K562 (cell line): ENCODE results near the gene ZNF48. TPM values are rescaled to one million over a fixed set of nuclear protein-coding genes. Genes with fewer than 3 reads are reported as not detected.
A peak's percentile ranks its signal among the peaks of the same experiment; 100 is the strongest.
"Not testable (repeated sequence)": the region's sequence is repeated elsewhere in the genome, so short reads cannot be mapped to it uniquely, and the experiment has no call there.

Experiments
- ATAC-seq: fragments of 200-7000 bp; cut with Tn5 transposase; 3 replicates; pipeline ENCODE4 v1.9.1; 2020; ENCODE audit warnings: moderate library complexity
- BruUV-seq: library from RNA; stranded (reverse); fragments of 400-500 nt; replicated peaks from 2 replicates; lab custom pipeline; 2021; lab: Mats Ljungman, UMichigan
- CTCF ChIA-PET: fragments of 300-600 bp; formaldehyde crosslinking; extraction: SDS; loops from one replicate; lab custom pipeline; 2021; ENCODE audit warnings: low intra/inter-chr PET ratio; lab: Yijun Ruan, JAX
- POLR2A ChIA-PET: fragments of 300-600, 350-650 bp; sonication (Branson Sonifier 250); formaldehyde crosslinking; extraction: SDS; loops from one replicate; lab custom pipeline; 2021; ENCODE audit warnings: antibody characterized with exemption, inconsistent platforms; lab: Yijun Ruan, JAX
- DNase-seq, 4 experiments: peaks; one replicate each; pipeline versions ENCODE4 v3.0.0 to v3.0.0-alpha.2; 2011 to 2018; ENCODE audit warnings: low spot score in 3 of 4, mixed read lengths in 3 of 4; ENCODE audit errors: extremely low read depth in 1 of 4
- FAIRE-seq: peaks from 2 replicates; lab custom pipeline; 2011; peaks lifted over from hg19 to GRCh38; lab: Jason Lieb, UNC
- H2AFZ ChIP-seq: 2 replicates; pipeline ENCODE4 v1.6.0; 2011; ENCODE audit warnings: low read depth, low read length, control low read depth, inconsistent platforms
- H3K27ac ChIP-seq: fragments of 200-600 bp; 3 replicates; pipeline ENCODE4 v1.8.0; 2011; ENCODE audit warnings: low read depth, mild to moderate bottlenecking, control low read depth, inconsistent platforms, low read length, moderate library complexity, mixed read lengths; ENCODE audit errors: extremely low read depth
- H3K27me3 ChIP-seq, 2 experiments: fragments of 300-600 bp in 1 of 2; 2 replicates in 1 of 2; 3 replicates in 1 of 2; pipeline versions ENCODE4 v1.6.0 to v1.8.0; 2011; ENCODE audit warnings: inconsistent platforms in 2 of 2, low read length in 2 of 2, mild to moderate bottlenecking in 1 of 2, mixed read lengths in 1 of 2, moderate library complexity in 1 of 2; ENCODE audit not compliant: control insufficient read depth in 2 of 2, insufficient read depth in 2 of 2
- H3K36me3 ChIP-seq: fragments of 300-600 bp; 3 replicates; pipeline ENCODE4 v1.8.0; 2011; ENCODE audit warnings: mild to moderate bottlenecking, low read length, inconsistent platforms; ENCODE audit not compliant: control insufficient read depth, insufficient read depth
- H3K4me1 ChIP-seq, 2 experiments: fragments of 200-600 bp in 1 of 2; replicated peaks in 1 of 2; 2 replicates in 1 of 2; 3 replicates in 1 of 2; pipeline versions ENCODE4 v1.5.1 to v1.8.0; 2011; ENCODE audit warnings: inconsistent platforms in 2 of 2, low read length in 2 of 2, mild to moderate bottlenecking in 1 of 2, mixed read lengths in 1 of 2, moderate library complexity in 1 of 2; ENCODE audit not compliant: control insufficient read depth in 2 of 2, insufficient read depth in 2 of 2
- H3K4me2 ChIP-seq: 2 replicates; pipeline ENCODE4 v1.6.1; 2011; ENCODE audit warnings: low read length, control low read depth, inconsistent platforms, mixed read lengths; ENCODE audit not compliant: insufficient read depth
- H3K4me3 ChIP-seq: fragments of 200-600 bp; sonication (generic), shearing (Covaris generic); 2 replicates; pipeline ENCODE4 v1.5.1; 2016; ENCODE audit warnings: control low read depth, inconsistent platforms
- H3K79me2 ChIP-seq: fragments of 200-600 bp; 3 replicates; pipeline ENCODE4 v1.8.0; 2011; ENCODE audit warnings: low read length, inconsistent platforms; ENCODE audit not compliant: control insufficient read depth, insufficient read depth
- H3K9ac ChIP-seq, 2 experiments: 2 replicates each; pipeline versions ENCODE4 v1.6.0 to v1.6.1; 2011; ENCODE audit warnings: low read depth in 2 of 2, low read length in 2 of 2, control low read depth in 1 of 2, inconsistent platforms in 1 of 2, mild to moderate bottlenecking in 1 of 2, mixed read lengths in 1 of 2; ENCODE audit not compliant: insufficient read depth in 1 of 2
- H3K9me1 ChIP-seq: one replicate; pipeline ENCODE4 v1.6.0; 2011; ENCODE audit warnings: inconsistent platforms, mild to moderate bottlenecking, low read length, moderate library complexity; ENCODE audit not compliant: control insufficient read depth, insufficient read depth
- H3K9me3 ChIP-seq: replicated peaks from 2 replicates; pipeline ENCODE4 v1.5.1; 2011; ENCODE audit warnings: low read depth, low read length, inconsistent platforms; ENCODE audit not compliant: control insufficient read depth, insufficient read depth
- H4K20me1 ChIP-seq: replicated peaks from 2 replicates; pipeline ENCODE4 v1.6.1; 2011; ENCODE audit warnings: low read length, inconsistent platforms, mixed read lengths; ENCODE audit not compliant: control insufficient read depth, insufficient read depth
- ARID1B ChIP-seq: fragments of 450-650 bp; IDR thresholded peaks from 2 replicates; pipeline ENCODE4 v1.6.1; 2016; ENCODE audit warnings: antibody characterized with exemption, mild to moderate bottlenecking, inconsistent platforms
- CBFA2T2 ChIP-seq: fragments of 450-650 bp; conservative IDR thresholded peaks from 2 replicates; pipeline ENCODE4 v1.6.1; 2017; ENCODE audit warnings: mild to moderate bottlenecking
- ETV1 ChIP-seq: fragments of 450-650 bp; conservative IDR thresholded peaks from 2 replicates; pipeline ENCODE4 v1.6.1; 2016; ENCODE audit warnings: missing genetic modification characterization, control low read depth, low read depth, missing compliant biosample characterization
- FUS ChIP-seq: fragments of 200-400 bp; formaldehyde crosslinking; optimal IDR thresholded peaks from 2 replicates; pipeline ENCODE3; 2017; ENCODE audit warnings: low read depth, low read length
- HCFC1 ChIP-seq: IDR thresholded peaks from 2 replicates; pipeline ENCODE4 v1.6.1; 2012; ENCODE audit warnings: low read depth, low read length, improper control_type of control experiment
- HDAC1 ChIP-seq, 2 experiments: fragments of 450-650 bp; IDR thresholded peaks; 2 replicates each; pipeline ENCODE4 v1.6.1; 2016 to 2017; ENCODE audit warnings: inconsistent platforms in 1 of 2, mild to moderate bottlenecking in 1 of 2, moderate library complexity in 1 of 2
- HMG20A ChIP-seq: fragments of 450-650 bp; formaldehyde crosslinking; conservative IDR thresholded peaks from 2 replicates; pipeline ENCODE4 v1.4.0; 2020; ENCODE audit warnings: mild to moderate bottlenecking, mixed read lengths
- ILK ChIP-seq: fragments of 450-650 bp; IDR thresholded peaks from 2 replicates; pipeline ENCODE4 v1.6.1; 2016; ENCODE audit warnings: missing genetic modification characterization, low read depth, mild to moderate bottlenecking, missing compliant biosample characterization, moderate library complexity, borderline replicate concordance
- KDM1A ChIP-seq, 2 experiments: fragments of 450-650 bp; IDR thresholded peaks; 2 replicates each; pipeline ENCODE4 v1.6.1; 2016; ENCODE audit warnings: mild to moderate bottlenecking in 2 of 2
- PCBP1 ChIP-seq: fragments of 200-400 bp; formaldehyde crosslinking; IDR thresholded peaks from 2 replicates; pipeline ENCODE4 v1.6.1; 2018; ENCODE audit warnings: mild to moderate bottlenecking, low read depth, low read length; ENCODE audit not compliant: poor library complexity, severe bottlenecking
- SETDB1 ChIP-seq: IDR thresholded peaks from one replicate; pipeline ENCODE4 v1.6.1; 2012; ENCODE audit warnings: low read length, control low read depth, inconsistent platforms
- SIX5 ChIP-seq, 2 experiments: IDR thresholded peaks; 2 replicates each; pipeline ENCODE4 v1.6.1; 2011; ENCODE audit warnings: low read length in 2 of 2, borderline replicate concordance in 1 of 2, low read depth in 1 of 2, mild to moderate bottlenecking in 1 of 2, moderate library complexity in 1 of 2; ENCODE audit not compliant: insufficient read depth in 1 of 2
- SMARCA4 ChIP-seq: fragments of 450-650 bp; IDR thresholded peaks from 2 replicates; pipeline ENCODE4 v1.6.1; 2016
- TBL1XR1 ChIP-seq, 2 experiments: IDR thresholded peaks; 2 replicates each; pipeline ENCODE4 v1.6.1; 2012; ENCODE audit warnings: improper control_type of control experiment in 2 of 2, low read length in 2 of 2, mild to moderate bottlenecking in 1 of 2
- ZNF121 ChIP-seq: sonication (generic); formaldehyde crosslinking; conservative IDR thresholded peaks from 2 replicates; pipeline ENCODE4 v1.8.0; 2022; ENCODE audit warnings: missing genetic modification reagents
- ZNF175 ChIP-seq: fragments of 200-800 bp; sonication (Bioruptor generic); IDR thresholded peaks from 2 replicates; pipeline ENCODE4 v1.6.1; 2016; ENCODE audit warnings: low read depth, mild to moderate bottlenecking, missing genetic modification characterization, missing compliant biosample characterization
- ZNF184 ChIP-seq: sonication (generic); formaldehyde crosslinking; IDR thresholded peaks from 2 replicates; pipeline ENCODE4 v1.5.0; 2020; ENCODE audit warnings: missing genetic modification reagents
- ZNF589 ChIP-seq: fragments of 200-800 bp; sonication (Bioruptor generic); IDR thresholded peaks from 2 replicates; pipeline ENCODE4 v1.6.1; 2016; ENCODE audit warnings: low read depth, missing genetic modification characterization, missing compliant biosample characterization
- WGBS: fragments of 100-300 bp; shearing (Covaris generic); methylation state at CpG from one replicate; pipeline ENCODE4 v1.1.6; 2016; ENCODE audit warnings: low coverage, mixed read lengths; ENCODE audit not compliant: insufficient coverage; ENCODE audit errors: missing lambda C conversion rate; 5-methylcytosine and 5-hydroxymethylcytosine counted together
- in situ Hi-C: fragments of 300-500 bp; cut with MboI; formaldehyde crosslinking; loops from 4 replicates; pipeline ENCODE4 v1.15.0; 2018; ENCODE audit warnings: inconsistent platforms, mixed read lengths
- intact Hi-C: fragments of 100-400 bp; cut with micrococcal nuclease; formaldehyde crosslinking; loops from 2 replicates; pipeline ENCODE4 v1.14.2; 2022
- polyA plus RNA-seq, 8 experiments: library from polyadenylated mRNA; depleted of rRNA in 4 of 8; stranded (reverse) in 5 of 8; unstranded in 3 of 8; fragments of >200 nt; fragmentation: Nextera tagmentation in 2 of 8; fragmentation: Illumina TruSeq in 1 of 8; extraction: Ambion mirVana in 2 of 8; extraction: Trizol in 1 of 8; gene quantifications; 2 replicates each; pipeline versions ENCODE4 v1.2.1 to v1.2.3, GENCODE V29; 2011 to 2014; ENCODE audit warnings: inconsistent platforms in 1 of 8, missing spikeins in 1 of 8
- total RNA-seq, 7 experiments: library from RNA; depleted of rRNA in 6 of 7; stranded (reverse); fragments of >200 nt in 6 of 7; fragmentation: Illumina TruSeq in 2 of 7; extraction: Trizol in 2 of 7; gene quantifications; 2 replicates each; pipeline versions ENCODE4 v1.2.1 to v1.2.3, GENCODE V29; 2011 to 2021; ENCODE audit warnings: low replicate concordance in 1 of 7

Gene ZNF48
- total and polyA plus RNA-seq, 9 of the 15 experiments (the other 6 are each of a cell fraction or from before 2014, with no cell fraction given), result 0.38 to 11.6 (median 4.7) TPM

- H3K27ac ChIP-seq, DNase-seq, FAIRE-seq, intact Hi-C loops, H3K27me3 ChIP-seq, CTCF ChIA-PET, H3K9ac ChIP-seq, H2AFZ ChIP-seq, H3K9me3 ChIP-seq, ATAC-seq, BruUV-seq, in situ Hi-C loops, H4K20me1 ChIP-seq, H3K9me1 ChIP-seq: not testable (repeated sequence)
- Histone ChIP-seq H3K4me3 (peak overlapping the region; percentile 87; the same call in 1 of the 2 replicates), H3K4me1 (peaks cover 29 to 64% of the 10 kb centered on the region in 2 experiments), H3K4me2 (peak overlapping the region; percentile 76; the same call in 1 of the 2 replicates), H3K79me2 (peaks cover 10% of the 10 kb centered on the region), H3K36me3 (peaks cover 21% of the 10 kb centered on the region; the same call in 2 of the 3 replicates)
- WGBS, result 42% methylated on average over 3 of the region's 4 CpGs
- POLR2A ChIA-PET, result interaction anchor here (0.7 to 1.0 kb wide), 3 partner anchors 27 to 554 kb away, joined by 3 to 4 read pairs (median 3); no protein-coding TSS in a partner anchor
- peak; percentile 32; the same call in 1 of the 2 replicates for TF ChIP-seq ZNF121 (CRISPR knock-in tag)
- TF ChIP-seq, all 486 proteins: peak for 1; not testable (repeated sequence) for 485
These were observed 1.4 kb downstream of the ZNF48 start for GRCh38 chr16:30396627-30397026.

- intact Hi-C loops, result no loop called here
- Histone ChIP-seq H3K4me2 (no peak overlapping the region), H3K4me1 (peaks cover 33 to 64% of the 10 kb centered on the region in 2 experiments), H4K20me1 (no peaks in the 10 kb centered on the region), H3K27ac (no peak overlapping the region), H3K79me2 (peaks cover 10% of the 10 kb centered on the region), H3K9ac (peak overlapping the region in 1 of 2 experiments; percentile 62; a peak in 1 of 4 replicates), H3K4me3 (no peak overlapping the region), H3K36me3 (peaks cover 21% of the 10 kb centered on the region; the same call in 2 of the 3 replicates), H3K9me3 (no peaks in the 10 kb centered on the region), H3K27me3 (no peaks in the 10 kb centered on the region), H3K9me1 (no peaks in the 10 kb centered on the region), H2AFZ (no peak overlapping the region)
- ChIA-PET CTCF (no interaction called here), POLR2A (interaction anchor here (0.6 to 1.0 kb wide), 2 partner anchors 10 to 40 kb away, joined by 3 to 4 read pairs; no protein-coding TSS in a partner anchor)
- in situ Hi-C loops, result no loop called here
- no TSS peak for BruUV-seq
- FAIRE-seq (no peak), ATAC-seq (no peak), DNase-seq (peak in 2 of 4 experiments; percentile 32 to 51)
- WGBS, result 27% methylated on average over 4 of the region's 4 CpGs
- TF ChIP-seq ZNF589 (CRISPR knock-in tag) (no peak), TBL1XR1 (IDR thresholded peaks at IDR 0.05; ENCODE audit: low read length in 2 of 2) (peak in 1 of 2 experiments; percentile 19; a peak in 1 of 4 replicates), CBFA2T2 (peak; percentile 57; the same call in 1 of the 2 replicates), SIX5 (IDR thresholded peaks at IDR 0.05; ENCODE audit: borderline replicate concordance in 1 of 2, insufficient read depth in 1 of 2, low read depth in 1 of 2, low read length in 2 of 2) (no peak), FUS (no peak), PCBP1 (no peak), ZNF184 (no peak), HCFC1 (no peak), HMG20A (CRISPR knock-in tag) (no peak), KDM1A (IDR thresholded peaks at IDR 0.05) (peak; percentile 83 to 85), ETV1 (tag) (no peak), SMARCA4 (no peak), ARID1B (peak; percentile 26; the same call in 1 of the 2 replicates), SETDB1 (no peak), ZNF175 (CRISPR knock-in tag) (no peak), HDAC1 (IDR thresholded peaks at IDR 0.05) (0 out of 4 replicates have a peak, but pooled peaks of 1 of the 2 experiments have one; percentile 50), ILK (no peak)
These were observed 1.8 kb downstream of the ZNF48 start for GRCh38 chr16:30397056-30397455.
